GM12878 (cell line): ENCODE data around the gene ADGRE3. TPM values are rescaled to one million over a fixed set of nuclear protein-coding genes. Genes with fewer than 3 reads are reported as not detected.

Experiments
- ATAC-seq: fragments of 200-7000 bp; cut with Tn5 transposase; 3 replicates; pipeline ENCODE4 v1.9.1; 2020; ENCODE audit warnings: mild to moderate bottlenecking, moderate library complexity
- BruUV-seq: library from RNA; stranded (reverse); fragments of 400-500 nt; replicated peaks from 2 replicates; lab custom pipeline; 2021; lab: Mats Ljungman, UMichigan
- CTCF ChIA-PET: fragments of 300-600 bp; sonication (Branson Sonifier 250); formaldehyde crosslinking; extraction: SDS; loops from one replicate; lab custom pipeline; 2021; ENCODE audit warnings: inconsistent platforms; lab: Yijun Ruan, JAX
- POLR2A ChIA-PET: fragments of 350-600 bp; formaldehyde crosslinking; extraction: SDS; loops from one replicate; lab custom pipeline; 2021; ENCODE audit warnings: inconsistent platforms; lab: Charles Lee
- RAD21 ChIA-PET: fragments of 300-600 bp; sonication (Branson Sonifier 250); formaldehyde crosslinking; loops from one replicate; lab custom pipeline; 2023; ENCODE audit warnings: antibody characterized with exemption; ENCODE audit not compliant: unreplicated experiment; lab: Charles Lee
- SMC1A ChIA-PET: fragments of 300-600 bp; sonication (Branson Sonifier 250); formaldehyde crosslinking; loops from one replicate; lab custom pipeline; 2023; ENCODE audit not compliant: unreplicated experiment, uncharacterized antibody; lab: Charles Lee
- DNase-seq: peaks from one replicate; pipeline ENCODE4 v3.0.0-alpha.2; 2011; ENCODE audit warnings: low read depth, low spot score
- FAIRE-seq: peaks from 3 replicates; lab custom pipeline; 2011; peaks lifted over from hg19 to GRCh38; lab: Jason Lieb, UNC
- H2AFZ ChIP-seq: 2 replicates; pipeline ENCODE4 v1.6.0; 2011; ENCODE audit warnings: low read depth, low read length, control low read depth; ENCODE audit not compliant: control insufficient read depth
- H3K27ac ChIP-seq: 2 replicates; pipeline ENCODE4 v1.5.1; 2011; ENCODE audit warnings: control low read depth; ENCODE audit not compliant: control insufficient read depth, insufficient read depth
- H3K27me3 ChIP-seq, 2 experiments: replicated peaks in 1 of 2; 2 replicates each; pipeline versions ENCODE4 v1.6.0 to v1.6.1; 2011; ENCODE audit warnings: low read length in 1 of 2; ENCODE audit not compliant: control insufficient read depth in 2 of 2, insufficient read depth in 2 of 2
- H3K36me3 ChIP-seq, 2 experiments: 2 replicates each; pipeline ENCODE4 v1.5.1; 2011; ENCODE audit warnings: low read length in 1 of 2; ENCODE audit not compliant: control insufficient read depth in 2 of 2, insufficient read depth in 2 of 2
- H3K4me1 ChIP-seq: 2 replicates; pipeline ENCODE4 v1.6.1; 2011; ENCODE audit warnings: mild to moderate bottlenecking, low read length, moderate library complexity, mixed read lengths; ENCODE audit not compliant: control insufficient read depth, insufficient read depth
- H3K4me2 ChIP-seq: 2 replicates; pipeline ENCODE4 v1.6.0; 2011; ENCODE audit warnings: control low read depth; ENCODE audit not compliant: control insufficient read depth, insufficient read depth
- H3K4me3 ChIP-seq: fragments of 200-600 bp; sonication (generic); 2 replicates; pipeline ENCODE4 v1.5.1; 2016
- H3K79me2 ChIP-seq: 2 replicates; pipeline ENCODE4 v1.6.0; 2011; ENCODE audit warnings: low read length; ENCODE audit not compliant: control insufficient read depth, insufficient read depth
- H3K9ac ChIP-seq: 2 replicates; pipeline ENCODE4 v1.8.0; 2011; ENCODE audit warnings: low read length, control low read depth, mixed read lengths; ENCODE audit not compliant: control insufficient read depth, insufficient read depth
- H3K9me3 ChIP-seq: replicated peaks from 3 replicates; pipeline ENCODE4 v1.5.1; 2011; ENCODE audit warnings: mild to moderate bottlenecking, low read length; ENCODE audit not compliant: control insufficient read depth, insufficient read depth
- H4K20me1 ChIP-seq: 2 replicates; pipeline ENCODE4 v1.6.0; 2011; ENCODE audit not compliant: control insufficient read depth, insufficient read depth
- ASH2L ChIP-seq: fragments of 300-600, 200-600 bp; sonication (generic); IDR thresholded peaks from 2 replicates; pipeline ENCODE4 v1.6.1; 2017; ENCODE audit warnings: low read depth, mild to moderate bottlenecking, borderline replicate concordance
- EP300 ChIP-seq, 2 experiments: fragments of 150-350 bp in 1 of 2; IDR thresholded peaks; 2 replicates each; pipeline ENCODE4 v1.6.1; 2011 to 2012; ENCODE audit warnings: low read depth in 2 of 2, low read length in 2 of 2, borderline replicate concordance in 1 of 2, improper control_type of control experiment in 1 of 2, inconsistent platforms in 1 of 2; ENCODE audit not compliant: control insufficient read depth in 1 of 2
- ETV6 ChIP-seq, 2 experiments: fragments of 450-650 bp in 1 of 2; IDR thresholded peaks in 1 of 2; conservative IDR thresholded peaks in 1 of 2; 2 replicates each; pipeline ENCODE4 v1.6.1; 2014; ENCODE audit warnings: antibody characterized with exemption in 1 of 2, borderline replicate concordance in 1 of 2, low read depth in 1 of 2, mild to moderate bottlenecking in 1 of 2, moderate library complexity in 1 of 2
- GATAD2B ChIP-seq: fragments of 450-650 bp; conservative IDR thresholded peaks from 2 replicates; pipeline ENCODE4 v1.6.1; 2017; ENCODE audit warnings: low read depth, mild to moderate bottlenecking, moderate library complexity
- IRF4 ChIP-seq: IDR thresholded peaks from 2 replicates; pipeline ENCODE4 v1.6.1; 2011; ENCODE audit warnings: low read depth, low read length
- KLF5 ChIP-seq: fragments of 450-650 bp; IDR thresholded peaks from 2 replicates; pipeline ENCODE4 v1.6.1; 2014; ENCODE audit warnings: mild to moderate bottlenecking; ENCODE audit not compliant: partially characterized antibody
- NBN ChIP-seq: fragments of 450-650 bp; IDR thresholded peaks from 2 replicates; pipeline ENCODE4 v1.6.1; 2016
- POLR2A ChIP-seq: IDR thresholded peaks from 2 replicates; pipeline ENCODE4 v1.6.1; 2011; ENCODE audit warnings: low read depth, mild to moderate bottlenecking, low read length
- RB1 ChIP-seq: fragments of 450-650 bp; formaldehyde crosslinking; IDR thresholded peaks from 2 replicates; pipeline ENCODE4 v1.6.1; 2017; ENCODE audit warnings: mild to moderate bottlenecking, borderline replicate concordance
- TARDBP ChIP-seq: IDR thresholded peaks from 2 replicates; pipeline ENCODE4 v1.6.1; 2016; ENCODE audit warnings: borderline replicate concordance
- YBX1 ChIP-seq: fragments of 450-650 bp; IDR thresholded peaks from 2 replicates; pipeline ENCODE4 v1.6.1; 2016; ENCODE audit warnings: antibody characterized with exemption
- WGBS: methylation state at CpG from one replicate; pipeline ENCODE4 v1.1.6; 2016; ENCODE audit warnings: low lambda C conversion rate; ENCODE audit not compliant: insufficient replicate concordance, insufficient coverage; ENCODE audit errors: missing lambda C conversion rate; 5-methylcytosine and 5-hydroxymethylcytosine counted together
- in situ Hi-C: fragments of 300-500 bp; cut with MboI; formaldehyde crosslinking; loops from 9 replicates; pipeline ENCODE4 v1.14.3; 2018; ENCODE audit warnings: mixed read lengths
- intact Hi-C: fragments of 100-400 bp; cut with micrococcal nuclease; formaldehyde crosslinking; loops from one replicate; pipeline ENCODE4 v1.14.2; 2022; ENCODE audit not compliant: unreplicated experiment
- polyA plus RNA-seq, 11 experiments: library from polyadenylated mRNA; depleted of rRNA in 4 of 11; unstranded in 6 of 11; stranded (reverse) in 5 of 11; fragments of >200 nt; fragmentation: Nextera tagmentation in 4 of 11; fragmentation: Illumina TruSeq in 1 of 11; extraction: Ambion mirVana in 4 of 11; extraction: Trizol in 1 of 11; gene quantifications; 1 replicate in 1 of 11; 2 replicates in 10 of 11; pipeline versions ENCODE4 v1.2.1 to v1.2.3, GENCODE V29; 2011 to 2016; ENCODE audit warnings: inconsistent platforms in 2 of 11, missing spikeins in 2 of 11, low read depth in 1 of 11
- total RNA-seq, 4 experiments: library from RNA; depleted of rRNA in 3 of 4; stranded (reverse); fragments of >200 nt in 3 of 4; fragmentation: Illumina TruSeq in 1 of 4; extraction: Trizol in 1 of 4; gene quantifications; 2 replicates each; pipeline versions ENCODE4 v1.2.1 to v1.2.3, GENCODE V29; 2013 to 2021
- TF ChIP-seq, protein P1 (sequence below): IDR thresholded peaks from 2 replicates; pipeline ENCODE4 v1.6.1; 2012; ENCODE audit warnings: low read length, inconsistent platforms
- TF ChIP-seq, protein P2 (sequence below): IDR thresholded peaks from 2 replicates; pipeline ENCODE4 v1.6.1; 2011; ENCODE audit warnings: borderline replicate concordance, low read depth, mild to moderate bottlenecking, moderate library complexity, mixed read lengths, low read length; ENCODE audit not compliant: insufficient read depth; ENCODE audit errors: extremely low read length

The ADGRE3 gene
- total and polyA plus RNA-seq, 10 of the 15 experiments (the other 5 are each of a cell fraction or from before 2014, with no cell fraction given): 0.04 to 0.10 (median 0.05) TPM; not detected in 6

- in situ Hi-C loops: no loop called here
- Histone ChIP-seq H3K4me1 (peaks cover 10% of the 10 kb centered on the region), H3K36me3 (no peaks in the 10 kb centered on the region), H3K9me3 (peaks cover 14% of the 10 kb centered on the region), H2AFZ (no peak overlapping the region), H3K27me3 (no peaks in the 10 kb centered on the region), H3K9ac (no peak overlapping the region), H3K4me2 (no peak overlapping the region), H3K27ac (no peak overlapping the region), H4K20me1 (no peaks in the 10 kb centered on the region), H3K4me3 (no peak overlapping the region), H3K79me2 (no peaks in the 10 kb centered on the region)
- BruUV-seq: no TSS peak
- WGBS: 70% methylated on average over 2 of the region's 2 CpGs
- ChIA-PET POLR2A (interaction anchor here (0.6 to 1.2 kb wide), 2 partner anchors 16 to 54 kb away, joined by 3 read pairs; no protein-coding TSS in a partner anchor), RAD21 (interaction anchor here (9.3 kb wide), 1 partner anchor 15 kb away, joined by 70 read pairs; no protein-coding TSS in a partner anchor), SMC1A (interaction anchor here (0.8 to 10.3 kb wide), 4 partner anchors 16 to 94 kb away, joined by 3 to 144 read pairs (median 4); partner anchors contain the start of gene ZNF333), CTCF (interaction anchor here (1.0 to 9.8 kb wide), 4 partner anchors 15 to 113 kb away, joined by 5 to 104 read pairs (median 5); no protein-coding TSS in a partner anchor)
- FAIRE-seq (no peak), DNase-seq (no peak), ATAC-seq (no peak)
- TF ChIP-seq, protein P1, sequence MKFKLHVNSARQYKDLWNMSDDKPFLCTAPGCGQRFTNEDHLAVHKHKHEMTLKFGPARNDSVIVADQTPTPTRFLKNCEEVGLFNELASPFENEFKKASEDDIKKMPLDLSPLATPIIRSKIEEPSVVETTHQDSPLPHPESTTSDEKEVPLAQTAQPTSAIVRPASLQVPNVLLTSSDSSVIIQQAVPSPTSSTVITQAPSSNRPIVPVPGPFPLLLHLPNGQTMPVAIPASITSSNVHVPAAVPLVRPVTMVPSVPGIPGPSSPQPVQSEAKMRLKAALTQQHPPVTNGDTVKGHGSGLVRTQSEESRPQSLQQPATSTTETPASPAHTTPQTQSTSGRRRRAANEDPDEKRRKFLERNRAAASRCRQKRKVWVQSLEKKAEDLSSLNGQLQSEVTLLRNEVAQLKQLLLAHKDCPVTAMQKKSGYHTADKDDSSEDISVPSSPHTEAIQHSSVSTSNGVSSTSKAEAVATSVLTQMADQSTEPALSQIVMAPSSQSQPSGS: no peak
- no peak for TF ChIP-seq TARDBP
- TF ChIP-seq KLF5: no peak
- no peak for TF ChIP-seq ETV6 (conservative IDR thresholded peaks at IDR 0.05 in 1 of 2, IDR thresholded peaks at IDR 0.05 in 1 of 2; ENCODE audit: borderline replicate concordance in 1 of 2, low read depth in 1 of 2)
- TF ChIP-seq, protein P2, sequence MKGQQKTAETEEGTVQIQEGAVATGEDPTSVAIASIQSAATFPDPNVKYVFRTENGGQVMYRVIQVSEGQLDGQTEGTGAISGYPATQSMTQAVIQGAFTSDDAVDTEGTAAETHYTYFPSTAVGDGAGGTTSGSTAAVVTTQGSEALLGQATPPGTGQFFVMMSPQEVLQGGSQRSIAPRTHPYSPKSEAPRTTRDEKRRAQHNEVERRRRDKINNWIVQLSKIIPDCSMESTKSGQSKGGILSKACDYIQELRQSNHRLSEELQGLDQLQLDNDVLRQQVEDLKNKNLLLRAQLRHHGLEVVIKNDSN: no peak
- no peak for TF ChIP-seq NBN
- TF ChIP-seq IRF4: no peak
- TF ChIP-seq GATAD2B: no peak
- no peak for TF ChIP-seq EP300 (IDR thresholded peaks at IDR 0.05; ENCODE audit: borderline replicate concordance in 1 of 2, control insufficient read depth in 1 of 2, low read depth in 2 of 2, low read length in 2 of 2)
- no peak for TF ChIP-seq POLR2A
- no peak for TF ChIP-seq ASH2L
- no peak for TF ChIP-seq YBX1
- no peak for TF ChIP-seq RB1
- intact Hi-C loops: no loop called here
Observed at GRCh38 chr19:14670408-14670807, 4.2 kb downstream of the ADGRE3 start.
